ENCODE results near the gene RABGAP1L. TPM values are rescaled to one million over a fixed set of nuclear protein-coding genes. Genes with fewer than 3 reads are reported as not detected.
A peak's percentile ranks its signal among the peaks of the same experiment; 100 is the strongest.

The RABGAP1L gene
- total RNA-seq, 6 donors from 2014 or later = 41.3 to 229 (median 85.3) TPM

GRCh38 chr1:174964972-174965361 is 805.6 kb downstream of the RABGAP1L start:
- TF ChIP-seq POLR2AphosphoS5 (IDR thresholded peaks at IDR 0.05) = no peak
- Histone ChIP-seq H3K27ac (peak overlapping the region; percentile 69 to 84 (median 80)), H3K27me3 (no peaks in the 10 kb centered on the region), H3K4me3 (peak overlapping the region in 2 of 4 donors; percentile 22 to 25), H3K36me3 (peaks cover 0 to 8% (median 0%) of the 10 kb centered on the region in 4 donors), H3K4me1 (peaks cover 56 to 67% (median 60%) of the 10 kb centered on the region in 4 donors), H3K9me3 (no peaks in the 10 kb centered on the region)
- WGBS, 2 donors = 26 to 30% methylated on average over 1 of the region's 1 CpG
- no peak for DNase-seq
- peak; percentile 44 to 50 for ATAC-seq (ENCODE audit: low FRiP score in 2 of 2)

- Histone ChIP-seq H3K4me3 (peak overlapping the region in 2 of 4 donors; percentile 22 to 25), H3K9me3 (no peaks in the 10 kb centered on the region), H3K27ac (peak overlapping the region; percentile 69 to 84 (median 80)), H3K36me3 (peaks cover 0 to 8% (median 0%) of the 10 kb centered on the region in 4 donors), H3K27me3 (no peaks in the 10 kb centered on the region), H3K4me1 (peaks cover 57 to 68% (median 61%) of the 10 kb centered on the region in 4 donors)
- 12 to 22% methylated on average over 3 of the region's 3 CpGs for WGBS, 2 donors
- ATAC-seq (ENCODE audit: low FRiP score in 2 of 2) (peak; percentile 23 to 60), DNase-seq (peak in 1 of 2 donors; percentile 59)
- TF ChIP-seq EP300 (IDR thresholded peaks at IDR 0.05) (no peak), CTCF (IDR thresholded peaks at IDR 0.05) (no peak), POLR2AphosphoS5 (IDR thresholded peaks at IDR 0.05) (no peak), POLR2A (IDR thresholded peaks at IDR 0.05) (peak in 1 of 4 donors; percentile 61)
Measured at GRCh38 chr1:174965362-174966007, 806.2 kb downstream of the RABGAP1L start.

GRCh38 chr1:174966008-174966572 is 806.8 kb downstream of the RABGAP1L start:
- Histone ChIP-seq H3K27me3 (no peaks in the 10 kb centered on the region), H3K9me3 (no peaks in the 10 kb centered on the region), H3K36me3 (peaks cover 0 to 8% (median 0%) of the 10 kb centered on the region in 4 donors), H3K4me1 (peaks cover 60 to 71% (median 66%) of the 10 kb centered on the region in 4 donors), H3K27ac (peak overlapping the region; percentile 69 to 84 (median 80)), H3K4me3 (peak overlapping the region in 2 of 4 donors; percentile 22 to 25)
- WGBS, 2 donors = 26 to 35% methylated on average over 1 of the region's 1 CpG
- TF ChIP-seq POLR2AphosphoS5 (IDR thresholded peaks at IDR 0.05) = no peak
- TF ChIP-seq EP300 (IDR thresholded peaks at IDR 0.05) = peak in 1 of 4 donors; percentile 81
- TF ChIP-seq POLR2A (IDR thresholded peaks at IDR 0.05) = no peak
- ATAC-seq (ENCODE audit: low FRiP score in 2 of 2) = peak; percentile 2 to 41
- DNase-seq = no peak

DNA sequence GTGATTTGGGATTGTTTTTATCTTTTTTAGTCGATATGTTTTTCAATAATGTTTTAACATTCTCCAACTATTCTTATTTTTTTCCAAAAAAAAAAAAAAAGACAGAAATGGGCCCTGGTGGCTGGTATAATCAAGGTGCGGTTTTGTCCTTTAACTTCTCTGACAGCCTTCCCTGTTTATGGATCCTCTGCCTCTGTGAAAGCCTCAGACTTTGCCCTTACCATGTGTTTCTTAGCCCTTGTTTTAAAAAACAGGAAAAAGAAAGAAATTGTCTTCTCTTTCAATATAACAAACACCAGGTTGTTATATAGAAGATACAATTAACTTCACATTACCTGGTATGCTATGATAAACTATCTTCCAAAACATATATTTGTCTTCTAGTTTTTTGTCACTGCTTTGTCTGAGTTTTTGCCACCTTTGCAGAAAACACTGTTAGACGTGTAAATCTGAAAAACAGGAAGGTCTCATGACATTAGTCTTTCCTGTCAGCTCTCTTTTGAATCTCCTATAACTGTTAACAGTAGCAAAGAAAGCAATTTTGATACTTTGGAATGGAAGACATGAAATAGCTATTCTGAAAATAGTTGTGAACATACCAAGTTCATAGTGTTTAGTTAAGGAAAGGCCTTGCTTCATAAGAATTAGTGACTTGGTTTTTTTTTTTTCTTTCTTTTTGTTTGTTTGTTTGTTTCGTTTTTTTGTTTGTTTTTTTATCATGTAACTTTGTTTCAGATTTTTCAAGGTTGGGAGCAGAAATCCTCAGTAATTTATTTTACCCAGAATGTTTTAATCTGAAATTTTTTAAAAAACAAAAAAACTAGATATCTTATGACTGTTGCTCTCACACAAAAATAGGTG is 808.8 kb downstream of the RABGAP1L start:
- Histone ChIP-seq H3K4me1 (peaks cover 66 to 83% (median 74%) of the 10 kb centered on the region in 4 donors), H3K36me3 (peaks cover 0 to 8% (median 0%) of the 10 kb centered on the region in 4 donors), H3K4me3 (no peak overlapping the region), H3K9me3 (no peaks in the 10 kb centered on the region), H3K27ac (peak overlapping the region; percentile 39 to 84 (median 80)), H3K27me3 (no peaks in the 10 kb centered on the region)
- TF ChIP-seq POLR2AphosphoS5 (IDR thresholded peaks at IDR 0.05) (no peak), CTCF (IDR thresholded peaks at IDR 0.05) (no peak), EP300 (IDR thresholded peaks at IDR 0.05) (no peak), POLR2A (IDR thresholded peaks at IDR 0.05) (no peak)
- WGBS, 2 donors = 51 to 58% methylated on average over 4 of the region's 4 CpGs
- DNase-seq (no peak), ATAC-seq (ENCODE audit: low FRiP score in 2 of 2) (no peak)

GRCh38 chr1:174968750-174969244 is 809.5 kb downstream of the RABGAP1L start:
- Histone ChIP-seq H3K27me3 (no peaks in the 10 kb centered on the region), H3K4me1 (peaks cover 61 to 77% (median 68%) of the 10 kb centered on the region in 4 donors), H3K36me3 (peaks cover 0 to 8% (median 0%) of the 10 kb centered on the region in 4 donors), H3K27ac (peak overlapping the region; percentile 39 to 84 (median 80)), H3K9me3 (no peaks in the 10 kb centered on the region), H3K4me3 (no peak overlapping the region)
- TF ChIP-seq EP300 (IDR thresholded peaks at IDR 0.05) = no peak
- no peak for TF ChIP-seq POLR2A (IDR thresholded peaks at IDR 0.05)
- 41 to 55% methylated on average over 5 of the region's 5 CpGs for WGBS, 2 donors
- DNase-seq = no peak
- peak in 1 of 2 donors; percentile 5 for ATAC-seq (ENCODE audit: low FRiP score in 2 of 2)
